G401 (cell line): ENCODE results near the gene KATNBL1. TPM values are rescaled to one million over a fixed set of nuclear protein-coding genes. Genes with fewer than 3 reads are reported as not detected.
"Not testable (repeated sequence)": the region's sequence is repeated elsewhere in the genome, so short reads cannot be mapped to it uniquely, and the experiment has no call there.

Experiments
- DNase-seq: peaks from one replicate; pipeline ENCODE4 v3.0.0-alpha.2; 2015; ENCODE audit warnings: low spot score
- in situ Hi-C: cut with HindIII; loops from 2 replicates; pipeline ENCODE4 v1.10.0; 2016; ENCODE audit warnings: low sequenced_read_pairs, mixed read lengths
- total RNA-seq: library from RNA; depleted of rRNA; stranded (reverse); fragments of >200 nt; shearing (Covaris generic); gene quantifications from 2 replicates; pipeline ENCODE4 v1.2.3, GENCODE V29; 2014

Gene KATNBL1
- total RNA-seq, 1 experiment from 2014 or later = 60.6 TPM

DNA sequence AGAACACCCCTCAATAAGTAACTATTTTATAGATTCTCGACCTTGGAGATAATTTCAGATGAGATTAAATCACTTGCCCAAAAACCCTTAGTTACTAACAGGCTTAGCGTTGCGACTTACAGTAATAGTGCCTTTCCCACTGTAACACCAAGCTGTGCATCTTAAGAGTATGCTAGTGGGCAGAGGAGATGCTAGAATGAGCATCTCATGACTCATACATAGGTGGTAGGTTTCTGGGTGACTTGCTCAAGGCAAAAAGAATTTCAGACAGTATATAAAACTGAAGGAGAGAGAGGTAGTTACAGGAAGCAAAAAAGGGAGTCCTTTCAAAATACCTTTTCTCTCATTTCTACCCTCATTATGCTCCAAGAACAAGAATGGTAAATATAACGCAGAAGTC, 3.9 kb downstream of the KATNBL1 start:
- DNase-seq = no peak
- in situ Hi-C loops = no loop called here

DNA sequence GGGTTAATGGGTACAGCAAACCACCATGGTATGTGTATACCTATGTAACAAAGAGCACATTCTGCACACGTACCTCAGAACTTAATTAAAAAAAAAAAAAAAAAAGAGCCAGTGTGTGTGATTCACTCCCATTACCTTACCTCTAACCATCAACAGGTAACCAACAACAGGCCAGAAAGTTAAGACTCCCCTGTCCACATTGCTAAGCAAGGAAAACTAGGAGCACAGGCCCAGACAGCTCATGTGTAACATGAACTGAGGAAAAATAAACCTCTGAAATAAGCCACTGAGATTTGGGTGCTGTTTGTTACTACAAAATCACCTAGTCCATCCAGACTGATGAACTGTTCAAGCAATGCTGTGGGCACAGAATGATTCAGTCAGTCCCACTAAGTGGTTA, 6.0 kb downstream of the KATNBL1 start:
- in situ Hi-C loops = no loop called here
- no peak for DNase-seq

DNA sequence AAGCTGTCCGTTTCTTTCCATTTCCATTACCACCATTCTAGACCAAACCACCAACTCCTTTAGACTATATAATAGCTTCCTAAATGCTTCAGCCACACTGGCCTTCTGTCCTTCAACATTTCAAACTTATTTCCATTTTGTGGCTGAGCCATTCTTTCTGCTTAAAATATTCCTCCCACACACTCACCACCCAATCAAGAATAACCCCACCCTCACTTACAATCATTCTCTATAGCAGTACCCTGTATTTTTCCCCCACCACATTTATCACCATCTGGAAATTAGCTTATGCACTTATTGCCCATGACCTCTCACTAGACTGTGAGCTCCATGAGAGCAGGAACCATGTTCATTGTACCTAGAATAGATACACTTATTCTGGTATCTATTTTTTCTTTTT, 6.6 kb downstream of the KATNBL1 start:
- in situ Hi-C loops = no loop called here
- no peak for DNase-seq

DNA sequence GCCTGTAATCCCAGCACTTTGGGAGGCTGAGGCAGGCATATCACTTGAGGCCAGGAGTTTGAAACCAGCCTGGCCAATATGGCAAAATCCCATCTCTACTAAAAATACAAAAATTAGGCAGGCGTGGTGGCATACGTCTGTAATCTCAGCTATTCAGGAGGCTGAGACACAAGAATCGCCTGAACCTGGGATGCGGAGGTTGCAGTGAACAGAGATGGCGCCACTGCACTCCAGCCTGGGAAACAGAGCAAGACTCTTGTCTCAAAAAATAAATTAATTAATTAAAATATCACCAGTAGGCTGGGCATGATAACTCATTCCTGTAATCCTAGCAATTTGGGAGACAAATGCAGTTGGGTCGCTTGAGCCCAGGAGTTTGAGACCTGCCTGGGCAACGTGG, 16.6 kb downstream of the KATNBL1 start:
- in situ Hi-C loops, DNase-seq: not testable (repeated sequence)

DNA sequence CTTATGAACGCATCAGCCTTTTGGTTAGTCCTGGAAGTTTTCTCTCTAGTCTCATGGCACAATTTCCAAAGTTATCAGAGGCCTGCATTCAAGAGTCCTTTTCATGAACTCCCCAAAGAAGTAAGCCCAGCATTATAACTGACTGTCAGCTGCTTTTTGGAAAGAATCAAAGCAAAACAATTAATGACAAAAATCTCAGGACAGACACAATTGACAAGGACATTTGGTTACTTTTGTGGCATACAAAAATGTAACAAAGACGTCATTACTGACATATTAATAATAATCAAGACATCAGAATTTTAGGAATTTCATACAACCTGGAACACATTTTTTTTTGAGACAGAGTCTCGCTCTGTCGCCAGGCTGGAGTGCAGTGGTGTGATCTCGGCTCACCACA, 21.2 kb downstream of the KATNBL1 start:
- DNase-seq = no peak
- in situ Hi-C loops = no loop called here

DNA sequence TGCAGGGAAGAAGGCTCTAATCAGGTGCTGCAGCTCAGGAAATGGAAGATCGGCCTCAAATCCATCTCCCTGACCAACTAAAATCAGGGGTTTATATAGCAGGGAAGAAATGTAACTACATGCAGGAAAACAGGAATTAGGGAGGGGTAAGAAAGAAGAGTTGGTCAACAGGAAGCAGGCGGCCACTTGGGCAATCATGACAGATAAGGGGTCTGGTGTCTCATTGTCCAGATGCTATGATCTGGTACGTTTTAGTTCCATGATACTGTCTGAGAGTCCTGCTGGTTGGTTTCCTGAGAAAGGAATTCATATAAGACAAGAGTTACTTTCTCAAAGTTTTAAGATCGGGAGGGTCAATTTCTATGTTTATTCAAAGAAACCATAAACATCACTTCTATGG, 24.2 kb downstream of the KATNBL1 start:
- DNase-seq = no peak
- in situ Hi-C loops = no loop called here

DNA sequence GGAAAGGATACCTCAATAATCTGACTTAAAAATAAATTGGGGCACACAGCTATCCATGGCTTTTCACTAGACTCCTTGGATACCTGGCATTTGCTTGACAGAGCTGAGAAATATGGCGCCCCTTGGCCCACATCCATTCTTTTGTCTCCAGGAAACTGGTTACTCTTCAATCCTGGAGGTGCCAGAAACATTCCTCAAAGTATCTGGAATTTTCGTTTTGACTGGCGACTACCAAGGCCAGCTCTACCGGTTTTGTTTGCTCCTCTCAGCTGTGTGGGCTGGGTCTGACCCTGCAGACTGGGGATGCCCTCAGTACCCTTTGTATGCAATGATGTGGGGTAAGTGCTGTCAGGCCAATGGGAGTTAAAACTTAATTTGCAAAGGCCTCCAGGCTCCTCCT, 27.0 kb downstream of the KATNBL1 start:
- peak; percentile 24 for DNase-seq
- in situ Hi-C loops = no loop called here

DNA sequence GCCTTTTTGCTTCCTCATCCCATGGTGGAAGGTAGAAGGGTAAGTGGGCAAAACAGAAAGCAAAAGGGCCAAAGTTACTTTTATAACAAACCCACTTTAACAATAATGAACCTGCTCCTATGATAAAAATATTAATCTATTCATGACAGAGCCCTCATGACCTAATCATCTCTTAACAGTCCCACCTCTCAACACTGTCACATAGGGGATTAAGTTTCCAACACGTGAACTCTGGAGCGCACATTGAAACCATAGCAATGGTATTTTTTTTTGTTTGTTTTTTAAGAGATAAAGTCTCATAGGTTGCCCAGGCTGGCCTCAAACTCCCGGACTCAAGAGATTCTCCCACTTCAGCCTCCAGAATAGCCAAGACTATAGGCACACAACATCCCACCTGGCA, 30.7 kb downstream of the KATNBL1 start:
- in situ Hi-C loops = no loop called here
- no peak for DNase-seq

DNA sequence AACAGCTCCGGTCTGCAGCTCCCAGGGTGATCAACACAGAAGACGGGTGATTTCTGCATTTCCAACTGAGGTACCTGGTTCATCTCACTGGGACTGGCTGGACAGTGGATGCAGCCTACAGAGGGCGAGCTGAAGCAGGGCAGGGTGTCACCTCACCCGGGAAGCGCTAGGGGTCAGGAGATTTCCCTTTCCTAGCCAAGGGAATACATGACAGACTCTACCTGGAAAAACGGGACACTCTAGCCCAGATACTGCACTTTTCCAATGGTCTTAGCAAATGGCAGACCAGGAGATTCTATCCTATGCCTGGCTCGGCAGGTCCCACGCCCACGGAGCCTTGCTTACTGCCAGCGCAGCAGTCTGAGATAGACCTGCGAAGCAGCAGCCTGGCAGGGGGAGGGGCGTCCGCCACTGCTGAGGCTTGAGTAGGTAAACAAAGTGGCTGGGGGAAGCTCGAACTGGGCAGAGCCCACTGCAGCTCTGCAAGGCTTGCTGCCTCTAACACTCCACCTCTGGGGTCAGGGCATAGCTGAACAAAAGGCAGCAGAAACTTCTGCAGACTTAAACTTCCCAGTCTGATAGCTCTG, 43.8 kb downstream of the KATNBL1 start:
- in situ Hi-C loops, DNase-seq: not testable (repeated sequence)

DNA sequence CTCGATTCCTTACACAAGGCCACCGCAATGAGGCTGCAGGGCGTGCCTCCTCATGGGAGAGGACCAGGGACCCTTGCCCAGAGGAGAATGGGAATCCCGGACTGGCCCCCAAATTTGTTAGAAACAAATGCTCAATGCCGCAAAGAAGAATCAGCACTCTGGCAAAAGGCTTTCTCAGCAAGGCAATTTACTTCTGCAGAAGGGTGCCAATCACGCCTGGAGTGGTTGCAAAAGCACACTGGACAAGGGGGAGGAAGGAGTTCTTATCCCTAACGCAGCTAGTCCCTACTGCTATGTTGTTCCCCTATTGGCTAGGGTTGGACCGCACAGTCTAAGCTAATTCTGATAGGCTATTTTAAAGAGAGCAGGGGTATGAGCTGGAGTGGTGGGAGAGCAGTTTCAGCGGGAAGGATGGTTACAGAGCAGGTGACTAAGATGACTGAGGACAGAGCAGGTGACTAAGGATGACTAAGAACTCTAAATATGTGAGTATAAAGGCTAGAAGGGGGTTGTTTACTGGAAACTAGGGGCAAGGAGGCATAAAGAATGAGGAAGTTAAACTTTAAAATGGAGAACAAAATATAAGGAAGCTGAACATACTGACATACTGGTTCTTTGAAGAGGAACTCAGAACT, 48.5 kb downstream of the KATNBL1 start:
- DNase-seq = no peak
- in situ Hi-C loops = no loop called here

DNA sequence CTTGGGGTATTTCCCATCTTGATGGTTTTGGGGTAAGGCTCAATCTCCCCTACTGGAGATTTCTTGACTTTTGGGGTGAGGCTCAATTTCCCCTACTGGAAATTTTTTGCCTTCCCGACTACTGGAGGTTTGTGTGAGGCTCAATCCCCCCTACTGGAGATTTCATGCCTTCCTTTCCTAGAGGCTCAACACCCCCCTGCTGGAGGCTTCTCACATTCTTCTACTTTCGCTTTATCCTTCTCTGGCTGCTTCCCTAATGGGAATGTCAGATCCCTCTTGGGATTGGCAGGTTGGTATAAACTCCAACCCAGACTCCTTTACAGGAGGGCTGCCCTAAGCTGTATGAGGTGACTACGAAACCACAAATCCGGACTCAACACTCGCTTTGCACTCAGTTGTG, 49.2 kb downstream of the KATNBL1 start:
- DNase-seq = no peak
- in situ Hi-C loops = no loop called here

DNA sequence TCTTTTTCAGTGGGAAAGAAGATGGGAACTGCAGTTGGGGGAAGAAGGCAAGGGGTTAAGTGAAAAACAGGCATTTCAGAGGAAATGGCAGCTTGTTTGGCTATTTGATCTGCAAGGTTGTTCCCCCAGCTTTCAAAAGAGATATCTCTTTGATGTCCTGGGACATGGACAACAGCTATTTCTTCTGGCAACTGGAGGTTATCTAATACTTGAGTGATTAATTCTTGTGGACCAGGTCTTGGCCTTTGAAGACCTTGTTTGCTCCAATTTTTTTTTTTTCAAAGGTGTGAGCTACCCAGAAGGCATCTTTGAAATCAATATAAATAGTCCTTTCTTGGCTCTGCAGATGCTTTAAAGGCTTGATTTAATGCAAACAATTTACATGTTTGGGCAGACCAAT, 51.5 kb downstream of the KATNBL1 start:
- no peak for DNase-seq
- in situ Hi-C loops = no loop called here

DNA sequence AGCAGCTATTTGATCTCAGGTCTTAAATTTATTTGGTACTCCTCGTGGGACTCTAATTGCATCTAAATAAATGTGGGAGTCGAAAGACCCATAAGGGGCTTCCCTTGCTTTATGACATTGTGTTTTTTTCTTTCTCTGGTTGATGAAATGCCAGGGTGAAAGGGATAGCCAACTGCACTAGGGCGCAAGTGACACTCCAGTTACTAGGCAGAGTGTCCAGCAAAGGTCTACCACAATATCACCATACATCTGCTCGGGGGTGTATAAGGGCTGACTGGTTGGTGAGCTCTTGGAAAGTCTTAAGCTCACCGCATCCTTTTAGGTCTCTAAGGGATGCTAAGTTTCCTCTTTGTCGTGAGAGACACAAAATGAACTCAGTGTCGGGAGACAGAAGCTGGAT, 54.0 kb downstream of the KATNBL1 start:
- DNase-seq = no peak
- in situ Hi-C loops = no loop called here

DNA sequence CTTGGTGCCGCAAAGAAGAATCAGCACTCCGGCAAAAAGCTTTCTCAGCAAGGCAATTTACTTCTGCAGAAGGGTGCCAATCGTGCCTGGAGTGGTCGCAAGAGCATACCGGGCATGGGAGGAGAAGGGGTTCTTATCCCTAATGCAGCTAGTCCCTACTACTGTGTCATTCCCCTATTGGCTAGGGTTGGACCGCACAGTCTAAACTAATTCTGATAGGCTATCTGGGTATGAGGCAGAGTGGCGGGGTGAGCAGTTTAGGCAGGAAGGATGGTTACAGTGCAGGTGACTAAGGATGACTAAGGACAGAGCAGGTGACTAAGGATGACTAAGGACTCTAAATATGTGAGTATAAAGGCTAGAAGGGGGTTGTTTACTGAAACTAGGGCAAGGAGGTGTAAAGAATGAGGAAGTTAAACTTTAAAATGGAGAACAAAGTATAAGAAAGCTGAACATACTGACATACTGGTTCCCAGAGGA, 55.1 kb downstream of the KATNBL1 start:
- in situ Hi-C loops = no loop called here
- DNase-seq = no peak

DNA sequence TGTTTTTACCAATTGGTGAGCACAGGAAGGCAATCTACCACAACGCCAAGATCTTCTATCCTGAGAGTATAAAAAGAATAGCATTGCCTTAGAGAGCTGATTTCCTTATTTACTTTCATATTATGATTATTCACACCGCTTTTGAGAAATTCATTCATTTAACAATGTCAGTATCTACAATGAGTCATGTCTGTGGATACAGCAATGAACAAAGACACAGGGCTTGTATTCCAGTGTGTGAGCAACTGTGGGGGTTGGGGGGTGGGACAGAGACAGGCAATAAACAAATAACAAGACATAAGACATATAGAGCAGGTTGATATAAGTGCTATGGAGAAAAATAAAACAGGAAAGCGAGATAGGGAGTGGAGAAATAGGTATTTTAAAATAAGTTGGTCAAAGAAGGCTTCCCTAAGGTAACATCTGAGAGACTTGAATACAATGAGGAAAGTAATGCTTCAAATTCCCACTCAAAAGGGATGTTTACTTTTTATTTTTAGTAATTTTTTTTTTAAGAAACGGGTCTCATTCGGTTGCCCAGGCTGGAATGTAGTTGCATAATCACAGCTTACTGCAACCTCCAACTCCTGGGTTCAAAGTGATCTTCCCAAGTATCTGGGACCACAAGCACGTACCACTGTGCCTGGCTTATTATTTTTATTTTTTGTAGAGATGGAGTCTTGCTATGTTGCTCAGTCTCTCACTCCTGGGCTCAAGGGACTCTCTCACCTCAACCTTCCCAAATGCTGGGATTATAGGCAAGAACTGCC, 62.3 kb downstream of the KATNBL1 start:
- in situ Hi-C loops = no loop called here
- no peak for DNase-seq

DNA sequence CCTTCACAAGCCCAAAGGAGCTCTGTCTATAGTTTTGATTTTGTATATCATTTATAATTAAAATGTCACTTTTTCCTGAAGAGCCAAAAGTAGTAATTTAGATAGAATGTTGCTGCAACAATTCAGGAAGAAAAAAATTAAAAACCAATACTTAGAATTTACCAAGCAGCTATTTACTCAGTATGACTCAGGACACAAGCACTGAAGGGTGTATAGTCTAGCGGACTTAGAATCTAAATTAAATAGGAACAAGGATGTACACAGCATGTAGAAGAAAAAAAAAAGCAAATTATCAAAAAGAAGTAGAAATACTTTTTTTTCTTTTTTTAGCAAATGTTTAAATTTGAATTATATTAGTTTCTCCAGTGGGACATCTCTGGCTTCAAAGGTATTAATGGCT, 76.4 kb downstream of the KATNBL1 start:
- no peak for DNase-seq
- in situ Hi-C loops = no loop called here

DNA sequence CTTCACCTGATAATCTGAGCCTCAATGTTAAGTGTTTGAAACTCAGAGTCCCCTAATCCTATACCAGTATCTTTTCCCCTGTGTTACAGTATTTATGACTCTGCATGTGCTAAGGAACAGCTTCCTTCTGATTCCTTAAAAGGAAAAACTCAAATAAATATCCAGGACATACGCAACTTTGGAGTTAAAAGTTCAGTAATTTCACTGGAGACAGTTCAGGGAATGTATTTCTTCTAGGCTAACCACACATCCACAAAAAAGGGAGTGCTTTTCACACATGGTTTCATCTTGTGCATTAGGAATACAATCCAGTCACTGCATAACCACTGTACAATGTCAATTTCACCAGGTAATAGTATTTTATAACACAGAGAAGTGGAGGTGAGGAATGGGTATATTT, 77.0 kb downstream of the KATNBL1 start:
- in situ Hi-C loops = no loop called here
- DNase-seq = no peak

DNA sequence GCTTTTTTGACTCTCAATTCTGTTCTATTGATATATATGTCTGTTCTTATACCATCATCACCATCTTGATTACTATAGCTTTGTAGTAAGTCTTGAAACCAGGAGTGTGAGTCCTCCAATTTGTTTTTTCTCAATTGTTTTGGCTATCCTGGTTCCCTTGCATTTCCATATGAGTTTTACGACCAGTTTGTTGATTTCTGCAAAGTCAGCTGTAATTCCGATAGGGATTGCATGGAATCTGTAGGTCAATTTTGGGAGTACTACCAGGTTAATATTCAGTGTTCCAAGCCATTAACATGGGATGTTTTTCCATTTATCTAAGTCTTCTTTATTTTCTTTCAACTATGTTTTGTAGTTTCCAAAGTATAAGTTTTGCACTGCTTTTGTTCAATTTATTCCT, 81.0 kb downstream of the KATNBL1 start:
- in situ Hi-C loops = no loop called here
- no peak for DNase-seq

DNA sequence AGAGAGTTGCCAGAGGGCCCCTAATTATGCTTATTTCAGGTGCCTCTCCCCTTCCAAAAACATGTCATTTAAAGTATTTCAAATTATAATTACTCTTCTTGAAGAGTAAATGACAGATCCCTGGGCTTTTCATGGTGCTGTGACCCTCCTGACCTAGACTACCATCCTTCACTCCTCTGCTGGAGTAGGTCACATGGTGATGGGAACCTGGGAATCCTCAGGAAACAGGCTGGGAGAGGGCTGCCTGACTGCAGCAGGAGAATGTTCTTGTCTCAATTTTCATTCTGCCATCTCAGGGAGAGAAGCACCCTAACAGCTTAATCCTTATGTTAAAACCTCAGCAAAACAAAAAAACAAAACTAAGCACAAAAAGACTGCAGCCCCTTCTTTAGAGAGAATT, 83.4 kb downstream of the KATNBL1 start:
- in situ Hi-C loops = no loop called here
- DNase-seq = no peak

DNA sequence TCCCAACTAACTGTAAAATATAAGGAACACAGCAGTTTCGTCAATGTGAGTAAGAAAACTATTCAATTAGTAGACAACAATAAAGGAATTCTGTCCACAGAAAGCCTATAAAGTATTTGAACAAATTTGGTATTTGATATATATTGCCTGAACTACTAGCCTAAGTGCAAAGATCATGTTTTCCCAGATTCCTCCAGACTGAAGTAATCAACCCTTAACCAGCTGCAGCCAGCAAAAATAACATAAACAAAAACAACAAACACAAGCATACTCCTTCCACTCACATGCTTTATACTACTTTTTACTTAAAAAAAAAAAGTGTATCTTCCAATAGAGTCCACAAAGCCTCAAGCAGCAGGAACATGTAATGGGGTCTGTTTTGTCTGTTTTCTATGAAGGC, 84.0 kb downstream of the KATNBL1 start:
- DNase-seq = no peak
- in situ Hi-C loops = no loop called here

DNA sequence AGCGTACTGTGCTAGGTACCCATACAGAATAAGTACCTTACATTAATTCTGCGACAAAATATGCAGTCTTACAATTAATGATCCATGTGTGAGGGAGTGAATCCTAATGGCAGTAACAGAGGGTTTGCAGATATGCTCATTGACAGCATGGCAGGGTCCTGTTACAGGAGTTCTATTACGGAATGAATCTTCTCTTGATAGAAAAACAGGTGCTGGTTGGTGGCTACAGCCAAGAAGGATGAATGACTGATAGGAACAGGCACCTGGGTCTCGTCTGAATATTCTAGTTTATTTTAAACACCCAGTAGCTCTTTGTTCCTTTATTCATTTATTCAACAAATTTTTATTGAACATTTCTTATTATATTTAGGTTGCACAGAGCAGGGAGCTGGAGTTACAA, 85.2 kb downstream of the KATNBL1 start:
- in situ Hi-C loops = loop anchor here (5.0 kb wide), 1 partner anchor 97 kb away; no protein-coding TSS in a partner anchor
- no peak for DNase-seq
